ENCODE data around the gene GSG1L2. TPM values are rescaled to one million over a fixed set of nuclear protein-coding genes. Genes with fewer than 3 reads are reported as not detected.

GSG1L2 gene
- total RNA-seq, 1 experiment from 2014 or later = not detected

GRCh38 chr17:9811537-9811936 lies 10.3 kb downstream of the GSG1L2 start:
- H3K9me3 Mint-ChIP-seq (ENCODE audit: low read depth, unreplicated experiment) = no peaks in the 10 kb centered on the region
- no peak for DNase-seq
- BruUV-seq (replicated peaks) = no TSS peak
- H3K27ac Mint-ChIP-seq (ENCODE audit: unreplicated experiment) = no peak overlapping the region
- intact Hi-C loops (cut with micrococcal nuclease; ENCODE audit: unreplicated experiment) = no loop called here
- no peaks in the 10 kb centered on the region for H3K36me3 Mint-ChIP-seq (ENCODE audit: insufficient read depth, unreplicated experiment)
- H3K4me3 Mint-ChIP-seq (ENCODE audit: low read depth, unreplicated experiment) = no peak overlapping the region
- TF ChIP-seq CTCF (IDR thresholded peaks at IDR 0.05; ENCODE audit: unreplicated experiment) = no peak
- peaks cover 19% of the 10 kb centered on the region for H3K4me1 Mint-ChIP-seq (ENCODE audit: low read depth, unreplicated experiment)
- H3K27me3 Mint-ChIP-seq (ENCODE audit: unreplicated experiment) = no peaks in the 10 kb centered on the region
- CTCF ChIA-PET = interaction anchor here (0.5 kb wide), 1 partner anchor 93 kb away, joined by 12 read pairs; the partner anchor contains the start of gene RCVRN

GRCh38 chr17:9811086-9811485 lies 10.8 kb downstream of the GSG1L2 start:
- CTCF ChIA-PET = interaction anchor here (0.5 kb wide), 1 partner anchor 94 kb away, joined by 12 read pairs; the partner anchor contains the start of gene RCVRN
- DNase-seq = peak; percentile 5
- H3K4me1 Mint-ChIP-seq (ENCODE audit: low read depth, unreplicated experiment) = peaks cover 15% of the 10 kb centered on the region
- H3K36me3 Mint-ChIP-seq (ENCODE audit: insufficient read depth, unreplicated experiment) = no peaks in the 10 kb centered on the region
- H3K4me3 Mint-ChIP-seq (ENCODE audit: low read depth, unreplicated experiment) = no peak overlapping the region
- H3K27ac Mint-ChIP-seq (ENCODE audit: unreplicated experiment) = no peak overlapping the region
- no peaks in the 10 kb centered on the region for H3K27me3 Mint-ChIP-seq (ENCODE audit: unreplicated experiment)
- no peaks in the 10 kb centered on the region for H3K9me3 Mint-ChIP-seq (ENCODE audit: low read depth, unreplicated experiment)
- no TSS peak for BruUV-seq (replicated peaks)
- intact Hi-C loops (cut with micrococcal nuclease; ENCODE audit: unreplicated experiment) = no loop called here
- TF ChIP-seq CTCF (IDR thresholded peaks at IDR 0.05; ENCODE audit: unreplicated experiment) = no peak

GRCh38 chr17:9810100-9810949 lies 11.6 kb downstream of the GSG1L2 start:
- Mint-ChIP-seq H3K27ac (ENCODE audit: unreplicated experiment) (no peak overlapping the region), H3K9me3 (ENCODE audit: low read depth, unreplicated experiment) (no peaks in the 10 kb centered on the region), H3K4me3 (ENCODE audit: low read depth, unreplicated experiment) (no peak overlapping the region), H3K4me1 (ENCODE audit: low read depth, unreplicated experiment) (peaks cover 12% of the 10 kb centered on the region), H3K36me3 (ENCODE audit: insufficient read depth, unreplicated experiment) (no peaks in the 10 kb centered on the region), H3K27me3 (ENCODE audit: unreplicated experiment) (no peaks in the 10 kb centered on the region)
- intact Hi-C loops (cut with micrococcal nuclease; ENCODE audit: unreplicated experiment) = no loop called here
- no peak for TF ChIP-seq CTCF (IDR thresholded peaks at IDR 0.05; ENCODE audit: unreplicated experiment)
- no peak for DNase-seq
- CTCF ChIA-PET = no interaction called here
- BruUV-seq (replicated peaks) = no TSS peak

- Mint-ChIP-seq H3K27me3 (ENCODE audit: unreplicated experiment) (no peaks in the 10 kb centered on the region), H3K36me3 (ENCODE audit: insufficient read depth, unreplicated experiment) (no peaks in the 10 kb centered on the region), H3K4me3 (ENCODE audit: low read depth, unreplicated experiment) (no peak overlapping the region), H3K9me3 (ENCODE audit: low read depth, unreplicated experiment) (peaks cover 4% of the 10 kb centered on the region), H3K4me1 (ENCODE audit: low read depth, unreplicated experiment) (peaks cover 12% of the 10 kb centered on the region), H3K27ac (ENCODE audit: unreplicated experiment) (no peak overlapping the region)
- no peak for TF ChIP-seq CTCF (IDR thresholded peaks at IDR 0.05; ENCODE audit: unreplicated experiment)
- intact Hi-C loops (cut with micrococcal nuclease; ENCODE audit: unreplicated experiment) = no loop called here
- CTCF ChIA-PET = no interaction called here
- no peak for DNase-seq
- BruUV-seq (replicated peaks) = no TSS peak
These were observed 12.5 kb downstream of the GSG1L2 start for GRCh38 chr17:9809409-9809808.

Data from Calu3 (cell line).